ENCODE data around the gene MAD1L1.
"Not testable (repeated sequence)": the region's sequence is repeated elsewhere in the genome, so short reads cannot be mapped to it uniquely, and the experiment has no call there.

MAD1L1 gene

GRCh38 chr7:1837696-1838543 is 394.8 kb downstream of the MAD1L1 start:
- CTCF ChIA-PET = interaction anchor here (1.1 kb wide), 1 partner anchor 16 kb away, joined by 3 read pairs; no protein-coding TSS in a partner anchor
- H3K27me3 ChIP-seq (replicated peaks in 2 of 5; ENCODE audit: control insufficient read depth in 4 of 5, insufficient read depth in 5 of 5, low read length in 4 of 5); H3K36me3 ChIP-seq (ENCODE audit: control insufficient read depth in 4 of 4, insufficient read depth in 4 of 4, low read length in 3 of 4); H3K4me3 ChIP-seq (ENCODE audit: control insufficient read depth in 1 of 7, extremely low read depth in 1 of 7, insufficient read depth in 4 of 7, low read depth in 2 of 7, low read length in 6 of 7); POLR2A ChIA-PET; H3K9me3 ChIP-seq (ENCODE audit: control extremely low read depth in 1 of 5, control insufficient read depth in 4 of 5, insufficient read depth in 2 of 5, low read depth in 1 of 5, low read length in 4 of 5); H3K4me1 ChIP-seq (ENCODE audit: control extremely low read depth in 1 of 4, control insufficient read depth in 4 of 4, insufficient read depth in 4 of 4, low read length in 3 of 4); H3K27ac ChIP-seq (ENCODE audit: insufficient read depth in 1 of 2, low read depth in 1 of 2, low read length in 2 of 2, poor library complexity in 1 of 2, severe bottlenecking in 2 of 2); DNase-seq: not testable (repeated sequence)
- 97% methylated on average over 28 of the region's 31 CpGs for WGBS (ENCODE audit: insufficient coverage)

GRCh38 chr7:1831933-1832535 is 400.7 kb downstream of the MAD1L1 start:
- H3K4me1 ChIP-seq (ENCODE audit: control extremely low read depth in 1 of 4, control insufficient read depth in 4 of 4, insufficient read depth in 4 of 4, low read length in 3 of 4); POLR2A ChIA-PET; H3K27ac ChIP-seq (ENCODE audit: insufficient read depth in 1 of 2, low read depth in 1 of 2, low read length in 2 of 2, poor library complexity in 1 of 2, severe bottlenecking in 2 of 2); H3K27me3 ChIP-seq (replicated peaks in 2 of 5; ENCODE audit: control insufficient read depth in 4 of 5, insufficient read depth in 5 of 5, low read length in 4 of 5); H3K36me3 ChIP-seq (ENCODE audit: control insufficient read depth in 4 of 4, insufficient read depth in 4 of 4, low read length in 3 of 4); H3K4me3 ChIP-seq (ENCODE audit: control insufficient read depth in 1 of 7, extremely low read depth in 1 of 7, insufficient read depth in 4 of 7, low read depth in 2 of 7, low read length in 6 of 7); CTCF ChIA-PET; DNase-seq: not testable (repeated sequence)
- WGBS (ENCODE audit: insufficient coverage) = no CpG with 5 or more reads among the region's 1 CpG
- H3K9me3 ChIP-seq (ENCODE audit: control extremely low read depth in 1 of 5, control insufficient read depth in 4 of 5, insufficient read depth in 2 of 5, low read depth in 1 of 5, low read length in 4 of 5) = peaks cover 0 to 19% (median 7%) of the 10 kb centered on the region in 5 experiments

- DNase-seq; H3K4me1 ChIP-seq (ENCODE audit: control extremely low read depth in 1 of 4, control insufficient read depth in 4 of 4, insufficient read depth in 4 of 4, low read length in 3 of 4); H3K4me3 ChIP-seq (ENCODE audit: control insufficient read depth in 1 of 7, extremely low read depth in 1 of 7, insufficient read depth in 4 of 7, low read depth in 2 of 7, low read length in 6 of 7); POLR2A ChIA-PET; CTCF ChIA-PET; H3K27ac ChIP-seq (ENCODE audit: insufficient read depth in 1 of 2, low read depth in 1 of 2, low read length in 2 of 2, poor library complexity in 1 of 2, severe bottlenecking in 2 of 2); H3K36me3 ChIP-seq (ENCODE audit: control insufficient read depth in 4 of 4, insufficient read depth in 4 of 4, low read length in 3 of 4); H3K27me3 ChIP-seq (replicated peaks in 2 of 5; ENCODE audit: control insufficient read depth in 4 of 5, insufficient read depth in 5 of 5, low read length in 4 of 5): not testable (repeated sequence)
- peaks cover 0 to 19% (median 7%) of the 10 kb centered on the region in 5 experiments for H3K9me3 ChIP-seq (ENCODE audit: control extremely low read depth in 1 of 5, control insufficient read depth in 4 of 5, insufficient read depth in 2 of 5, low read depth in 1 of 5, low read length in 4 of 5)
- 96% methylated on average over 3 of the region's 4 CpGs for WGBS (ENCODE audit: insufficient coverage)
Observed at GRCh38 chr7:1831471-1831870, 401.3 kb downstream of the MAD1L1 start.

GRCh38 chr7:1829668-1830067 is 403.1 kb downstream of the MAD1L1 start:
- POLR2A ChIA-PET; H3K27me3 ChIP-seq (replicated peaks in 2 of 5; ENCODE audit: control insufficient read depth in 4 of 5, insufficient read depth in 5 of 5, low read length in 4 of 5); H3K4me3 ChIP-seq (ENCODE audit: control insufficient read depth in 1 of 7, extremely low read depth in 1 of 7, insufficient read depth in 4 of 7, low read depth in 2 of 7, low read length in 6 of 7); DNase-seq; H3K27ac ChIP-seq (ENCODE audit: insufficient read depth in 1 of 2, low read depth in 1 of 2, low read length in 2 of 2, poor library complexity in 1 of 2, severe bottlenecking in 2 of 2); CTCF ChIA-PET; H3K4me1 ChIP-seq (ENCODE audit: control extremely low read depth in 1 of 4, control insufficient read depth in 4 of 4, insufficient read depth in 4 of 4, low read length in 3 of 4); H3K36me3 ChIP-seq (ENCODE audit: control insufficient read depth in 4 of 4, insufficient read depth in 4 of 4, low read length in 3 of 4): not testable (repeated sequence)
- WGBS (ENCODE audit: insufficient coverage) = no CpG with 5 or more reads among the region's 1 CpG
- peaks cover 0 to 16% (median 7%) of the 10 kb centered on the region in 5 experiments for H3K9me3 ChIP-seq (ENCODE audit: control extremely low read depth in 1 of 5, control insufficient read depth in 4 of 5, insufficient read depth in 2 of 5, low read depth in 1 of 5, low read length in 4 of 5)

DNA sequence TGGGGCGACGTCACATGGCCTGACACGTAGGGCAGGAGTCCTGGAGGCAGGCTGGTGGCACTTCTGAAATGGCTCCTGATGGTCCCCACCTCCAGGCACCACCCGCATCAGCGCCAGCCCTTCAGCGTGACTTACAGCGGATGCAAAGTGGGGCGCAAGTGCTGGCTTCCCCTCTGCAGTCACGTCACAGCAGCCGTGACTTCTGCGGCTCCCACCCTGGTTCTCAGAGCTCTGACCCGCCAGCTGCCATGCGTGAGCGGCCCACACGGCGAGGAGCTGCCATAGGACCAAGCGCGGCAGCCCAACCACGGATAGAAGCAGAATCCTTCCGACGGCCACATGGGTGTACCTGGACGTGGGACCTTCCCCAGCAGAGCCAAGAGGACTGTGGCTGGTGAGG is 403.6 kb downstream of the MAD1L1 start:
- no peak overlapping the region for H3K27ac ChIP-seq (ENCODE audit: insufficient read depth in 1 of 2, low read depth in 1 of 2, low read length in 2 of 2, poor library complexity in 1 of 2, severe bottlenecking in 2 of 2)
- CTCF ChIA-PET = no interaction called here
- 93% methylated on average over 18 of the region's 22 CpGs for WGBS (ENCODE audit: insufficient coverage)
- POLR2A ChIA-PET = no interaction called here
- no peaks in the 10 kb centered on the region for H3K4me1 ChIP-seq (ENCODE audit: control extremely low read depth in 1 of 4, control insufficient read depth in 4 of 4, insufficient read depth in 4 of 4, low read length in 3 of 4)
- H3K9me3 ChIP-seq (ENCODE audit: control extremely low read depth in 1 of 5, control insufficient read depth in 4 of 5, insufficient read depth in 2 of 5, low read depth in 1 of 5, low read length in 4 of 5) = peaks cover 0 to 16% (median 7%) of the 10 kb centered on the region in 5 experiments
- H3K36me3 ChIP-seq (ENCODE audit: control insufficient read depth in 4 of 4, insufficient read depth in 4 of 4, low read length in 3 of 4) = peaks cover 0 to 6% (median 0%) of the 10 kb centered on the region in 4 experiments
- no peak overlapping the region for H3K4me3 ChIP-seq (ENCODE audit: control insufficient read depth in 1 of 7, extremely low read depth in 1 of 7, insufficient read depth in 4 of 7, low read depth in 2 of 7, low read length in 6 of 7)
- DNase-seq = no peak
- no peaks in the 10 kb centered on the region for H3K27me3 ChIP-seq (replicated peaks in 2 of 5; ENCODE audit: control insufficient read depth in 4 of 5, insufficient read depth in 5 of 5, low read length in 4 of 5)

- H3K4me1 ChIP-seq (ENCODE audit: control extremely low read depth in 1 of 4, control insufficient read depth in 4 of 4, insufficient read depth in 4 of 4, low read length in 3 of 4); H3K36me3 ChIP-seq (ENCODE audit: control insufficient read depth in 4 of 4, insufficient read depth in 4 of 4, low read length in 3 of 4); H3K4me3 ChIP-seq (ENCODE audit: control insufficient read depth in 1 of 7, extremely low read depth in 1 of 7, insufficient read depth in 4 of 7, low read depth in 2 of 7, low read length in 6 of 7); CTCF ChIA-PET; POLR2A ChIA-PET; H3K27ac ChIP-seq (ENCODE audit: insufficient read depth in 1 of 2, low read depth in 1 of 2, low read length in 2 of 2, poor library complexity in 1 of 2, severe bottlenecking in 2 of 2); DNase-seq; H3K27me3 ChIP-seq (replicated peaks in 2 of 5; ENCODE audit: control insufficient read depth in 4 of 5, insufficient read depth in 5 of 5, low read length in 4 of 5): not testable (repeated sequence)
- H3K9me3 ChIP-seq (ENCODE audit: control extremely low read depth in 1 of 5, control insufficient read depth in 4 of 5, insufficient read depth in 2 of 5, low read depth in 1 of 5, low read length in 4 of 5) = peaks cover 0 to 16% (median 7%) of the 10 kb centered on the region in 5 experiments
- WGBS (ENCODE audit: insufficient coverage) = 98% methylated on average over 15 of the region's 16 CpGs
Observed at GRCh38 chr7:1828170-1828569, 404.6 kb downstream of the MAD1L1 start.

DNA sequence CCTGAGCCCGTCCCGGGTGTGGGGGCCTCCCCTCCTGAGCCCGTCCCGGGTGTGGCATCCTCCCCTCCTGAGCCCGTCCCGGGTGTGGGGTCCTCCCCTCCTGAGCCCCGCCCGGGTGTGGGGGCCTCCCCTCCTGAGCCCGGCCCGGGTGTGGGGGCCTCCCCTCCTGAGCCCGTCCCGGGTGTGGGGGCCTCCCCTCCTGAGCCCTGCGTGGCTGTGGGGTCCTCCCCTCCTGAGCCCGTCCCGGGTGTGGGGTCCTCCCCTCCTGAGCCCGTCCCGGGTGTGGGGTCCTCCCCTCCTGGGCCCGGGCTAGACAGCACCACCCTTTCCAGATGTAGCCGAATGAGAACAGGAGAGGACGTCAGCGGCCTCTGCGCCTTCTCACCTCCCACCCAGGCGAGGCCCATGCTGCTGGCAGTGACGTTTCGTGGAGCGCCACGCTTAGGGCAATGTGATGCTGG is 405.2 kb downstream of the MAD1L1 start:
- CTCF ChIA-PET; H3K36me3 ChIP-seq (ENCODE audit: control insufficient read depth in 4 of 4, insufficient read depth in 4 of 4, low read length in 3 of 4); H3K27ac ChIP-seq (ENCODE audit: insufficient read depth in 1 of 2, low read depth in 1 of 2, low read length in 2 of 2, poor library complexity in 1 of 2, severe bottlenecking in 2 of 2); H3K4me3 ChIP-seq (ENCODE audit: control insufficient read depth in 1 of 7, extremely low read depth in 1 of 7, insufficient read depth in 4 of 7, low read depth in 2 of 7, low read length in 6 of 7); H3K4me1 ChIP-seq (ENCODE audit: control extremely low read depth in 1 of 4, control insufficient read depth in 4 of 4, insufficient read depth in 4 of 4, low read length in 3 of 4); H3K27me3 ChIP-seq (replicated peaks in 2 of 5; ENCODE audit: control insufficient read depth in 4 of 5, insufficient read depth in 5 of 5, low read length in 4 of 5); DNase-seq; POLR2A ChIA-PET: not testable (repeated sequence)
- WGBS (ENCODE audit: insufficient coverage) = 95% methylated on average over 18 of the region's 27 CpGs
- H3K9me3 ChIP-seq (ENCODE audit: control extremely low read depth in 1 of 5, control insufficient read depth in 4 of 5, insufficient read depth in 2 of 5, low read depth in 1 of 5, low read length in 4 of 5) = peaks cover 0 to 16% (median 7%) of the 10 kb centered on the region in 5 experiments

All from common myeloid progenitor, CD34-positive (primary cell).